ENCODE results near the gene ZDHHC18. TPM values are rescaled to one million over a fixed set of nuclear protein-coding genes. Genes with fewer than 3 reads are reported as not detected.

Gene ZDHHC18
- total and polyA plus RNA-seq, 2 of the 8 experiments (the other 6 are each of a cell fraction or from before 2014, with no cell fraction given), result 29.7 to 49.8 TPM

DNA sequence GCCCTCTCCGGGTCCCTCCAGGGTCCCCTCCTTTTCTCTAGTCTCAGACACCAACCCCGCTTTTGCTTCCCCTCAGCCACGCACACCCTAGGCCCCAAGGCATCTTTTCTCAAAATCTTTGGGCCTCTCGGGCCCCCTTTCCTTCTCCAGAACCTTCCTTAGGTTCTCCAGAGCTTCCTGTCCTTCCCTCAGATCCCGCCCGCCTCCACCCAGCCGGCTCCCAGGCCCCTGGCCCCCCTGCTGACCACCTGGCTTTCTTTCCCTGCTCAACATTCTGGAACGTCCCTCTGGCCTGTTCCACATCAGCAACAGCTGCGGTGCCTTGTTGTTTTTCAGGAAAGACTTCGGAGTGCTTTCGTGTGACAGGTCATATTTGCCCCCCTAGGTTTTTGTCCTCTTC is 1.2 kb downstream of the ZDHHC18 start (continued):
- TF ChIP-seq CEBPB (IDR thresholded peaks at IDR 0.05; ENCODE audit: low read depth, low read length), result no peak

All from H1 (cell line).